IMR-90 (cell line): ENCODE measurements around the gene RNF217.

ENCODE experiments used
- CEBPB ChIP-seq: IDR thresholded peaks from 2 replicates; pipeline ENCODE4 v1.6.1; 2012; ENCODE audit warnings: low read depth, low read length, improper control_type of control experiment
- CHD1 ChIP-seq: IDR thresholded peaks from 2 replicates; pipeline ENCODE4 v1.6.1; 2012; ENCODE audit warnings: low read depth, low read length, improper control_type of control experiment
- POLR2A ChIP-seq: IDR thresholded peaks from 2 replicates; pipeline ENCODE4 v1.6.1; 2012; ENCODE audit warnings: mild to moderate bottlenecking, low read depth, low read length
- RAD21 ChIP-seq: IDR thresholded peaks from 2 replicates; pipeline ENCODE4 v1.6.1; 2012; ENCODE audit warnings: low read length, improper control_type of control experiment
- TF ChIP-seq, protein P1 (sequence below): conservative IDR thresholded peaks from 2 replicates; pipeline ENCODE4 v1.5.1; 2012; ENCODE audit warnings: mild to moderate bottlenecking, low read depth, low read length, improper control_type of control experiment

- no peak for TF ChIP-seq RAD21
- TF ChIP-seq POLR2A = no peak
- TF ChIP-seq, protein P1, sequence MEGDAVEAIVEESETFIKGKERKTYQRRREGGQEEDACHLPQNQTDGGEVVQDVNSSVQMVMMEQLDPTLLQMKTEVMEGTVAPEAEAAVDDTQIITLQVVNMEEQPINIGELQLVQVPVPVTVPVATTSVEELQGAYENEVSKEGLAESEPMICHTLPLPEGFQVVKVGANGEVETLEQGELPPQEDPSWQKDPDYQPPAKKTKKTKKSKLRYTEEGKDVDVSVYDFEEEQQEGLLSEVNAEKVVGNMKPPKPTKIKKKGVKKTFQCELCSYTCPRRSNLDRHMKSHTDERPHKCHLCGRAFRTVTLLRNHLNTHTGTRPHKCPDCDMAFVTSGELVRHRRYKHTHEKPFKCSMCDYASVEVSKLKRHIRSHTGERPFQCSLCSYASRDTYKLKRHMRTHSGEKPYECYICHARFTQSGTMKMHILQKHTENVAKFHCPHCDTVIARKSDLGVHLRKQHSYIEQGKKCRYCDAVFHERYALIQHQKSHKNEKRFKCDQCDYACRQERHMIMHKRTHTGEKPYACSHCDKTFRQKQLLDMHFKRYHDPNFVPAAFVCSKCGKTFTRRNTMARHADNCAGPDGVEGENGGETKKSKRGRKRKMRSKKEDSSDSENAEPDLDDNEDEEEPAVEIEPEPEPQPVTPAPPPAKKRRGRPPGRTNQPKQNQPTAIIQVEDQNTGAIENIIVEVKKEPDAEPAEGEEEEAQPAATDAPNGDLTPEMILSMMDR = no peak
- no peak for TF ChIP-seq CHD1
- TF ChIP-seq CEBPB = no peak
These were observed 157.9 kb downstream of the RNF217 start for GRCh38 chr6:125120054-125120590.
